Activated CD8-positive, alpha-beta T cell treated with anti-CD3 and anti-CD28 coated beads for 36 hours (primary cell): ENCODE results near the gene SHISA3. TPM values are rescaled to one million over a fixed set of nuclear protein-coding genes. Genes with fewer than 3 reads are reported as not detected.

Experiments used
- ATAC-seq: fragments of 200-7000 bp; cut with Tn5 transposase; one replicate; pipeline ENCODE4 v1.10.0; 2021; ENCODE audit warnings: mild to moderate bottlenecking, moderate library complexity
- CTCF ChIA-PET: fragments of 350-600 bp; sonication (Branson Sonifier 250); formaldehyde crosslinking; loops from one replicate; lab custom pipeline; 2021; ENCODE audit warnings: antibody characterized with exemption; lab: Charles Lee
- POLR2A ChIA-PET: fragments of 350-600 bp; sonication (Branson Sonifier 250); formaldehyde crosslinking; loops from one replicate; lab custom pipeline; 2021; ENCODE audit warnings: antibody characterized with exemption; lab: Charles Lee
- DNase-seq: peaks from one replicate; pipeline ENCODE4 v3.0.0-alpha.2; 2020
- H3K27ac Mint-ChIP-seq: one replicate; pipeline ENCODE4 v1.8.0; 2021; ENCODE audit warnings: mild to moderate bottlenecking, mixed read lengths
- H3K27me3 Mint-ChIP-seq: one replicate; pipeline ENCODE4 v1.8.0; 2021; ENCODE audit warnings: mixed read lengths
- H3K36me3 Mint-ChIP-seq: one replicate; pipeline ENCODE4 v1.8.0; 2021; ENCODE audit warnings: low read depth, mixed read lengths
- H3K4me1 Mint-ChIP-seq: one replicate; pipeline ENCODE4 v1.8.0; 2021; ENCODE audit warnings: low read depth, mixed read lengths
- H3K4me3 Mint-ChIP-seq: one replicate; pipeline ENCODE4 v1.8.0; 2021; ENCODE audit warnings: mild to moderate bottlenecking, moderate library complexity, mixed read lengths
- H3K9me3 Mint-ChIP-seq: one replicate; pipeline ENCODE4 v1.8.0; 2021; ENCODE audit warnings: mixed read lengths
- intact Hi-C: fragments of 100-400 bp; cut with micrococcal nuclease; formaldehyde crosslinking; loops from one replicate; pipeline ENCODE4 v1.10.0; 2022
- total RNA-seq, 2 experiments: library from RNA; stranded (reverse); gene quantifications; one replicate each; pipeline ENCODE4 v1.2.3, GENCODE V29; 2021
- TF ChIP-seq, protein P1 (sequence below): fragments of 200-600 bp; IDR thresholded peaks from one replicate; pipeline ENCODE4 v1.8.0; 2022; ENCODE audit warnings: antibody characterized with exemption, mild to moderate bottlenecking

The SHISA3 gene
- total RNA-seq, 2 experiments from 2014 or later, result 0.23 TPM; not detected in 1

DNA sequence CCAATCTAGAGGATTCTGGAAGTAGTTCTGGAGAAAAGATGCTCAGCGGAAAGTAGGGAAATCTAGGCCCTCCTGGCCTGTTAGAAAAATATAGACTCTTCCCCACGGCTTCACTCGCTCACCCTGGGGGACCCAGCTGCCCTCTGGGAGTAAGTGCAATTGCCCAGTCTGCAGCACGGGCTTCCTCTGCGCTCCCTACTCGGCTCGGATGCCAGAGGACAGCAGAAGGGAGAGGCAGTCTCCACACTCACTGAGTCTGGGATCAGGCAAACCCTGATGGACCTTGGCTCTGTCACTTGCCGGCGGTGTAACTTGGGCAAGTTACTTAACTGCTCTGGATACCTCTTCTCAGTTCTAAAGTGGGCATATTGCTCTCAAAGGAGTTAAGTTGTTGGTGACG, 2.1 kb downstream of the SHISA3 start:
- Mint-ChIP-seq H3K27ac (no peak overlapping the region), H3K36me3 (no peaks in the 10 kb centered on the region), H3K4me3 (no peak overlapping the region), H3K4me1 (peaks cover 21% of the 10 kb centered on the region), H3K9me3 (no peaks in the 10 kb centered on the region), H3K27me3 (peaks cover 59% of the 10 kb centered on the region)
- TF ChIP-seq, protein P1, sequence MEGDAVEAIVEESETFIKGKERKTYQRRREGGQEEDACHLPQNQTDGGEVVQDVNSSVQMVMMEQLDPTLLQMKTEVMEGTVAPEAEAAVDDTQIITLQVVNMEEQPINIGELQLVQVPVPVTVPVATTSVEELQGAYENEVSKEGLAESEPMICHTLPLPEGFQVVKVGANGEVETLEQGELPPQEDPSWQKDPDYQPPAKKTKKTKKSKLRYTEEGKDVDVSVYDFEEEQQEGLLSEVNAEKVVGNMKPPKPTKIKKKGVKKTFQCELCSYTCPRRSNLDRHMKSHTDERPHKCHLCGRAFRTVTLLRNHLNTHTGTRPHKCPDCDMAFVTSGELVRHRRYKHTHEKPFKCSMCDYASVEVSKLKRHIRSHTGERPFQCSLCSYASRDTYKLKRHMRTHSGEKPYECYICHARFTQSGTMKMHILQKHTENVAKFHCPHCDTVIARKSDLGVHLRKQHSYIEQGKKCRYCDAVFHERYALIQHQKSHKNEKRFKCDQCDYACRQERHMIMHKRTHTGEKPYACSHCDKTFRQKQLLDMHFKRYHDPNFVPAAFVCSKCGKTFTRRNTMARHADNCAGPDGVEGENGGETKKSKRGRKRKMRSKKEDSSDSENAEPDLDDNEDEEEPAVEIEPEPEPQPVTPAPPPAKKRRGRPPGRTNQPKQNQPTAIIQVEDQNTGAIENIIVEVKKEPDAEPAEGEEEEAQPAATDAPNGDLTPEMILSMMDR, result no peak
- DNase-seq (no peak), ATAC-seq (no peak)
- POLR2A ChIA-PET, result no interaction called here
- intact Hi-C loops, result no loop called here
- CTCF ChIA-PET, result interaction anchor here (1.4 kb wide), 1 partner anchor 120 kb away, joined by 4 read pairs; no protein-coding TSS in a partner anchor

DNA sequence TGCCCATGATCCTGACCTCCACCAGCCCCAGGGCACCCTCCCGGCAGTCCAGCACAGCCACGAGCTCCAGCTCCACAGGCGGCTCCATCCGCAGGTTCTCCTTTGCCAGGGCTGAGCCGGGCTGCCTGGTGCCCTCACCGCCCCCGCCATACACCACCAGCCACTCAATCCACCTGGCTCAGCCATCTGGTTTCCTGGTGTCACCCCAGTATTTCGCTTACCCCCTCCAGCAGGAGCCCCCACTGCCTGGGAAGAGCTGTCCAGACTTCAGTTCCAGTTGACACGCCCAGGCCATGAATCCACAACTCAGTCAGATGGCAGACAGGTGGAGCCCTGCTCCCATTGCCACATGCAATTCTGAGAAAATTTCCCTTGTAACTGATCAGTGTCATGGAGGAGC, 3.9 kb downstream of the SHISA3 start:
- Mint-ChIP-seq H3K27ac (no peak overlapping the region), H3K36me3 (no peaks in the 10 kb centered on the region), H3K4me3 (no peak overlapping the region), H3K4me1 (peaks cover 21% of the 10 kb centered on the region), H3K27me3 (peaks cover 51% of the 10 kb centered on the region), H3K9me3 (no peaks in the 10 kb centered on the region)
- ATAC-seq, result no peak
- POLR2A ChIA-PET, result no interaction called here
- intact Hi-C loops, result no loop called here
- no peak for DNase-seq
- CTCF ChIA-PET, result no interaction called here
- TF ChIP-seq, protein P1, result no peak

DNA sequence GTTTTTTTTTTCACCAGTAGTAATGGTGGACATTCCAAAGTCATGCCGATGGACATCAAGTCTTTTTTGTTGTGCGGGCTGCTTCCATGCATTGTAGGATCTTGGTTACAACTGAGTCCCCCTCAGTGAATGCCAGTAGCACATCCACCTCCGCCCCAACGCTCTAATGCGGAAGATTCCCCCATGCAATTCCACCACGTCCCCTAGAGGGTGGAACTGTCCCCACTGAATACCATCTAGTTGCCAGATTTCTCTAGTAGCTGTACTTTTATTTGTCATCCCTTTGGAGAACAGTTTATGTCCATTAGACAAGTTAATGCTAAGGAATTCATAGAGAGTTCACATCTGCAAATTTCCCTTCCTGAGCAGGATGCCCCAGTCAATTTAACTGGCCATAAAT, 6.7 kb downstream of the SHISA3 start:
- DNase-seq, result no peak
- ATAC-seq, result no peak
- intact Hi-C loops, result no loop called here
- no peaks in the 10 kb centered on the region for H3K36me3 Mint-ChIP-seq
- no peaks in the 10 kb centered on the region for H3K9me3 Mint-ChIP-seq
- POLR2A ChIA-PET, result no interaction called here
- peaks cover 28% of the 10 kb centered on the region for H3K27me3 Mint-ChIP-seq
- peaks cover 2% of the 10 kb centered on the region for H3K4me1 Mint-ChIP-seq
- TF ChIP-seq, protein P1, result no peak
- CTCF ChIA-PET, result interaction anchor here (1.3 kb wide), 2 partner anchors 15 to 22 kb away, joined by 3 to 4 read pairs; no protein-coding TSS in a partner anchor
- H3K27ac Mint-ChIP-seq, result no peak overlapping the region
- no peak overlapping the region for H3K4me3 Mint-ChIP-seq

DNA sequence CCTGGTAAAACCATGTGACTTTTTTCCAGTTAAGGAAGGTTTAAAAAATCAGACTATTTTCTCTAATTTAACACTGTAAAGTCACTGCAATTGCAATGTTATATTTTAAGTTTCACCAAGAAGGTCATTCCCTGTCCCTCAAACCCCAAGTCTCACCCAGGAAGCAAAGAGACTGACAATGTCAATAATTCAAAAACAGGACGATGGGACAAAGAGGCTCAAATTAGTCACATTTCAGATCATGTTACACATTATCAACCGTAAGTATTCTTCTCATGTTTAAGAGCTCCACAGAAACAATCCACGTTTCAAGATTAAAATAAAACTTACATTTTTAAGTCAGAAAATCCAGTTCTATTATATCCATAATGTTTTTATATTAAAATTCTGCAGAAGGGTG, 13.2 kb downstream of the SHISA3 start:
- ATAC-seq, result no peak
- POLR2A ChIA-PET, result no interaction called here
- intact Hi-C loops, result no loop called here
- Mint-ChIP-seq H3K9me3 (no peaks in the 10 kb centered on the region), H3K4me3 (no peak overlapping the region), H3K27me3 (no peaks in the 10 kb centered on the region), H3K36me3 (peaks cover 19% of the 10 kb centered on the region), H3K27ac (no peak overlapping the region), H3K4me1 (no peaks in the 10 kb centered on the region)
- TF ChIP-seq, protein P1, result no peak
- CTCF ChIA-PET, result interaction anchor here (1.5 kb wide), 1 partner anchor 39 kb away, joined by 3 read pairs; no protein-coding TSS in a partner anchor
- DNase-seq, result no peak

DNA sequence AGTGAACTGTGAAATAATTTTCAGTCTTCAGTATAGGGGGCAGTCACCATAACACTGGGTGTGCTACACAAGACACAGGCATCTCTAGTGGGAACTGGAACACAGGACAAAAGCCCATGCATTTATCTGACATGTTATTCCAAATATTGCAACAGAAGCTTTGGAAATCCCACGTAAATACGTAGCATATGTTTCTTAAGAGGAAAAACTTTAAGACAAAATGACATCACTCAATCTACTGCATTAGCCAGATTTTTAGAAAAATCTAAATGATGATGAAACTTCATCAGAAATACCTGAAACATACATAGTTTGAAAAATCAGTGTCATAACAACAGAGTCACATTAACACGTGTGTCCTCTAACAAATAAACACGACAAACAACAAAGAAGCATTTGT, 14.5 kb downstream of the SHISA3 start:
- intact Hi-C loops, result no loop called here
- Mint-ChIP-seq H3K27ac (no peak overlapping the region), H3K4me1 (no peaks in the 10 kb centered on the region), H3K4me3 (no peak overlapping the region), H3K36me3 (peaks cover 21% of the 10 kb centered on the region), H3K9me3 (no peaks in the 10 kb centered on the region), H3K27me3 (no peaks in the 10 kb centered on the region)
- ChIA-PET POLR2A (no interaction called here), CTCF (interaction anchor here (1.1 to 1.5 kb wide), 2 partner anchors 18 to 40 kb away, joined by 3 read pairs; no protein-coding TSS in a partner anchor)
- DNase-seq (no peak), ATAC-seq (no peak)
- TF ChIP-seq, protein P1, result no peak
